GM12872 (cell line): ENCODE measurements around the gene CAMTA1.

Experiments used
- CTCF ChIP-seq: IDR thresholded peaks from 3 replicates; pipeline ENCODE4 v1.5.1; 2011; ENCODE audit warnings: low read depth, mild to moderate bottlenecking, low read length, moderate library complexity; ENCODE audit not compliant: insufficient read depth

The CAMTA1 gene

GRCh38 chr1:7326366-7326765 is 541.1 kb downstream of the CAMTA1 start:
- TF ChIP-seq CTCF, result no peak

GRCh38 chr1:7327849-7328248 is 542.6 kb downstream of the CAMTA1 start:
- TF ChIP-seq CTCF, result no peak

- TF ChIP-seq CTCF, result no peak
These were observed 544.8 kb downstream of the CAMTA1 start for GRCh38 chr1:7329868-7330615.

- TF ChIP-seq CTCF, result no peak
These were observed 546.8 kb downstream of the CAMTA1 start for GRCh38 chr1:7331926-7332535.

- no peak for TF ChIP-seq CTCF
These were observed 547.8 kb downstream of the CAMTA1 start for GRCh38 chr1:7333094-7333493.

- TF ChIP-seq CTCF, result no peak
These were observed 548.4 kb downstream of the CAMTA1 start for GRCh38 chr1:7333620-7334019.

- TF ChIP-seq CTCF, result no peak
These were observed 549.3 kb downstream of the CAMTA1 start for GRCh38 chr1:7334475-7335035.
